H1 (cell line): Measurements from ENCODE around the gene RASGEF1C. TPM values are rescaled to one million over a fixed set of nuclear protein-coding genes. Genes with fewer than 3 reads are reported as not detected.

Source experiments
- CTBP2 ChIP-seq: IDR thresholded peaks from 2 replicates; pipeline ENCODE4 v1.7.0; 2011; ENCODE audit warnings: borderline replicate concordance, mild to moderate bottlenecking, moderate library complexity, mixed read lengths, low read length; ENCODE audit not compliant: insufficient read depth, insufficient read length
- POU5F1 ChIP-seq: IDR thresholded peaks from 2 replicates; pipeline ENCODE4 v1.6.1; 2011; ENCODE audit warnings: low read depth, mild to moderate bottlenecking, low read length, moderate library complexity
- RAD21 ChIP-seq, 2 experiments: IDR thresholded peaks in 1 of 2; conservative IDR thresholded peaks in 1 of 2; 2 replicates each; pipeline ENCODE4 v1.6.1; 2011; ENCODE audit warnings: low read depth in 2 of 2, low read length in 2 of 2, improper control_type of control experiment in 1 of 2, inconsistent platforms in 1 of 2, mild to moderate bottlenecking in 1 of 2, moderate library complexity in 1 of 2
- SIX5 ChIP-seq: IDR thresholded peaks from 2 replicates; pipeline ENCODE4 v1.6.1; 2011; ENCODE audit warnings: mild to moderate bottlenecking, low read depth, low read length
- TBP ChIP-seq: IDR thresholded peaks from 2 replicates; pipeline ENCODE4 v1.6.1; 2011; ENCODE audit warnings: low read depth, low read length, improper control_type of control experiment
- TCF12 ChIP-seq: IDR thresholded peaks from 2 replicates; pipeline ENCODE4 v1.6.1; 2011; ENCODE audit warnings: low read depth, mild to moderate bottlenecking, low read length
- TEAD4 ChIP-seq: IDR thresholded peaks from 2 replicates; pipeline ENCODE4 v1.6.1; 2012; ENCODE audit warnings: low read depth, low read length, inconsistent platforms, mixed read lengths
- polyA plus RNA-seq, 7 experiments: library from polyadenylated mRNA; depleted of rRNA in 3 of 7; stranded (reverse) in 5 of 7; unstranded in 2 of 7; fragments of >200 nt in 5 of 7; fragments of 200-250 nt in 2 of 7; gene quantifications; 1 replicate in 5 of 7; 2 replicates in 1 of 7; 4 replicates in 1 of 7; pipeline versions ENCODE4 v1.2.1 to v1.2.3, GENCODE V29; 2011 to 2013; ENCODE audit warnings: missing spikeins in 2 of 7, mixed read lengths in 2 of 7
- total RNA-seq: library from RNA; stranded (reverse); fragmentation: NEBNext Ultra II Directional; extraction: Animal tissue kit (Norgen Biotek cat#: 25700); gene quantifications from 2 replicates; pipeline ENCODE4 v1.2.1, GENCODE V29; 2021
- TF ChIP-seq, protein P1 (sequence below): IDR thresholded peaks from 2 replicates; pipeline ENCODE4 v1.6.1; 2012; ENCODE audit warnings: low read length, inconsistent platforms
- TF ChIP-seq, protein P2 (sequence below): IDR thresholded peaks from 2 replicates; pipeline ENCODE4 v1.6.1; 2012; ENCODE audit warnings: inconsistent platforms

RASGEF1C gene
- total and polyA plus RNA-seq, 2 of the 8 experiments (the other 6 are each of a cell fraction or from before 2014, with no cell fraction given) = 0.26 to 0.61 TPM

DNA sequence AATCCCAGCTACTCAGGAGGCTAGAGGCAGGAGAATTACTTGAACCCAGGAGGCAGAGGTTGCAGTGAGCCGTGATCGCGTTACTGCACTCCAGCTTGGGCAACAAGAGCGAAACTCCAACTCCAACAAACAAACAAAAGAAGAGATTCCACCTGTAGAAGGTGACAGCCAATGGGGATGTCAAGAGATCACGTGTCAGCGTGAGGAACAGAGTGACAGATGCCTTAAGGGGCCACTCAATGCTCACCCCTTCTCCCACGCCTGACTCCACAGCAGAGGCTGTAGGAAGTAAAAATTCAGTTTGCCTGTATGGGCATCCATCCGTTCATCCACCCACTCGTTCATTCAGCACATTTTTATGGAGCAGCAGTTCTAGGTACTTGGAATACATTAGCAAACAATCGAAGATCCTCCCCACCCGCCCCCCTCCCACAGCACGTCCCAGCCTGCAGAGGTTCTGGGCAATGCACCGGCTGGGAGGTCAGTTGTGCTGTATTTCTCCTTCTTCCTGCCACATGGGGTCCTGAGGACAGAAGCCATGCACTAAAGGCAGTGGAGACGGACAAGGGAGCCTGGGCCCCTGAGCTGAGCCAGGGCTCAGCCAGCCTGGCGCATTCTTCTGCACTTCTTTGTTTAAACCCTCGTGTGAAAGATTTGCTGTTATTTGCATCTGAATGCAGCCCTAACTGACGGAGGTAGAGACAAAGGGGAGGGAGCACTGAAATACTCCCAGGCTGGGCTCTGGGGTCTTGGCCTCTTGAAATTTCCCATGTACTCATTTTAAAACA is 126.2 kb downstream of the RASGEF1C start (continued):
- peak; percentile 59 for TF ChIP-seq TEAD4
- TF ChIP-seq TBP = peak; percentile 64; the same call in 1 of the 2 replicates
- TF ChIP-seq, protein P1, sequence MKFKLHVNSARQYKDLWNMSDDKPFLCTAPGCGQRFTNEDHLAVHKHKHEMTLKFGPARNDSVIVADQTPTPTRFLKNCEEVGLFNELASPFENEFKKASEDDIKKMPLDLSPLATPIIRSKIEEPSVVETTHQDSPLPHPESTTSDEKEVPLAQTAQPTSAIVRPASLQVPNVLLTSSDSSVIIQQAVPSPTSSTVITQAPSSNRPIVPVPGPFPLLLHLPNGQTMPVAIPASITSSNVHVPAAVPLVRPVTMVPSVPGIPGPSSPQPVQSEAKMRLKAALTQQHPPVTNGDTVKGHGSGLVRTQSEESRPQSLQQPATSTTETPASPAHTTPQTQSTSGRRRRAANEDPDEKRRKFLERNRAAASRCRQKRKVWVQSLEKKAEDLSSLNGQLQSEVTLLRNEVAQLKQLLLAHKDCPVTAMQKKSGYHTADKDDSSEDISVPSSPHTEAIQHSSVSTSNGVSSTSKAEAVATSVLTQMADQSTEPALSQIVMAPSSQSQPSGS = peak; percentile 83; the same call in 1 of the 2 replicates
- peak; percentile 75; the same call in 1 of the 2 replicates for TF ChIP-seq POU5F1
- TF ChIP-seq TCF12 = peak; percentile 35; the same call in 1 of the 2 replicates
- TF ChIP-seq RAD21 (IDR thresholded peaks at IDR 0.05 in 1 of 2, conservative IDR thresholded peaks at IDR 0.05 in 1 of 2; ENCODE audit: low read depth in 2 of 2, low read length in 2 of 2) = no peak
- no peak for TF ChIP-seq CTBP2
- TF ChIP-seq, protein P2, sequence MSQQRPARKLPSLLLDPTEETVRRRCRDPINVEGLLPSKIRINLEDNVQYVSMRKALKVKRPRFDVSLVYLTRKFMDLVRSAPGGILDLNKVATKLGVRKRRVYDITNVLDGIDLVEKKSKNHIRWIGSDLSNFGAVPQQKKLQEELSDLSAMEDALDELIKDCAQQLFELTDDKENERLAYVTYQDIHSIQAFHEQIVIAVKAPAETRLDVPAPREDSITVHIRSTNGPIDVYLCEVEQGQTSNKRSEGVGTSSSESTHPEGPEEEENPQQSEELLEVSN = peak; percentile 42; the same call in 1 of the 2 replicates
- TF ChIP-seq SIX5 = no peak
